Glutamatergic neuron (in vitro differentiated cells): ENCODE measurements around the gene ANO10. TPM values are rescaled to one million over a fixed set of nuclear protein-coding genes. Genes with fewer than 3 reads are reported as not detected.

Experiments
- DNase-seq: peaks from one replicate; pipeline ENCODE4 v3.0.0; 2022
- H3K27ac Mint-ChIP-seq: one replicate; pipeline ENCODE4 v1.8.0; 2020; ENCODE audit warnings: mild to moderate bottlenecking, mixed read lengths, inconsistent platforms; ENCODE audit not compliant: unreplicated experiment
- H3K27me3 Mint-ChIP-seq: one replicate; pipeline ENCODE4 v1.8.0; 2020; ENCODE audit warnings: mild to moderate bottlenecking, moderate library complexity, mixed read lengths, inconsistent platforms; ENCODE audit not compliant: unreplicated experiment
- H3K36me3 Mint-ChIP-seq: one replicate; pipeline ENCODE4 v1.8.0; 2020; ENCODE audit warnings: mild to moderate bottlenecking, mixed read lengths, inconsistent platforms; ENCODE audit not compliant: unreplicated experiment
- H3K4me1 Mint-ChIP-seq: one replicate; pipeline ENCODE4 v1.8.0; 2020; ENCODE audit warnings: mild to moderate bottlenecking, low read depth, mixed read lengths, inconsistent platforms; ENCODE audit not compliant: unreplicated experiment
- H3K4me3 Mint-ChIP-seq: one replicate; pipeline ENCODE4 v1.8.0; 2020; ENCODE audit warnings: mild to moderate bottlenecking, mixed read lengths, inconsistent platforms; ENCODE audit not compliant: unreplicated experiment
- H3K9me3 Mint-ChIP-seq: one replicate; pipeline ENCODE4 v1.8.0; 2020; ENCODE audit warnings: mild to moderate bottlenecking, moderate library complexity, mixed read lengths, inconsistent platforms; ENCODE audit not compliant: unreplicated experiment
- CTCF ChIP-seq: fragments of 200-600 bp; sonication (generic); IDR thresholded peaks from one replicate; pipeline ENCODE4 v1.5.0; 2021; ENCODE audit not compliant: partially characterized antibody, unreplicated experiment
- total RNA-seq: library from RNA; stranded (reverse); fragmentation: NEBNext Ultra II Directional; extraction: Animal tissue kit (Norgen Biotek cat#: 25700); gene quantifications from one replicate; pipeline ENCODE4 v1.2.1, GENCODE V29; 2021; ENCODE audit not compliant: unreplicated experiment

The ANO10 gene
- total RNA-seq, 1 donor from 2014 or later, result 44.9 TPM

- TF ChIP-seq CTCF, result no peak
- DNase-seq, result no peak
- H3K4me1 Mint-ChIP-seq, result peaks cover 7% of the 10 kb centered on the region
- no peak overlapping the region for H3K4me3 Mint-ChIP-seq
- peaks cover 2% of the 10 kb centered on the region for H3K27me3 Mint-ChIP-seq
- H3K9me3 Mint-ChIP-seq, result peaks cover 3% of the 10 kb centered on the region
- no peak overlapping the region for H3K27ac Mint-ChIP-seq
- H3K36me3 Mint-ChIP-seq, result no peaks in the 10 kb centered on the region
Measured at GRCh38 chr3:43615133-43615532, 6.7 kb downstream of the ANO10 start.

- TF ChIP-seq CTCF, result no peak
- Mint-ChIP-seq H3K27ac (no peak overlapping the region), H3K36me3 (no peaks in the 10 kb centered on the region), H3K4me3 (no peak overlapping the region), H3K4me1 (peaks cover 7% of the 10 kb centered on the region), H3K27me3 (no peaks in the 10 kb centered on the region), H3K9me3 (peaks cover 3% of the 10 kb centered on the region)
- no peak for DNase-seq
Measured at GRCh38 chr3:43613976-43614375, 7.8 kb downstream of the ANO10 start.

GRCh38 chr3:43612419-43612818, 9.4 kb downstream of the ANO10 start:
- Mint-ChIP-seq H3K36me3 (no peaks in the 10 kb centered on the region), H3K27me3 (no peaks in the 10 kb centered on the region), H3K4me1 (peaks cover 7% of the 10 kb centered on the region), H3K9me3 (peaks cover 3% of the 10 kb centered on the region), H3K4me3 (no peak overlapping the region), H3K27ac (no peak overlapping the region)
- TF ChIP-seq CTCF, result no peak
- no peak for DNase-seq

GRCh38 chr3:43609406-43609805, 12.4 kb downstream of the ANO10 start:
- TF ChIP-seq CTCF, result no peak
- Mint-ChIP-seq H3K27ac (no peak overlapping the region), H3K9me3 (peaks cover 2% of the 10 kb centered on the region)

GRCh38 chr3:43608751-43609150, 13.1 kb downstream of the ANO10 start:
- TF ChIP-seq CTCF, result no peak
- no peak overlapping the region for H3K27ac Mint-ChIP-seq
- H3K27me3 Mint-ChIP-seq, result no peaks in the 10 kb centered on the region
- peaks cover 3% of the 10 kb centered on the region for H3K4me1 Mint-ChIP-seq
- H3K9me3 Mint-ChIP-seq, result peaks cover 2% of the 10 kb centered on the region
- H3K4me3 Mint-ChIP-seq, result no peak overlapping the region
- DNase-seq, result no peak
- H3K36me3 Mint-ChIP-seq, result no peaks in the 10 kb centered on the region

More at GRCh38 chr3:43609406-43609805, 12.4 kb downstream of the ANO10 start:
- Mint-ChIP-seq H3K27me3 (no peaks in the 10 kb centered on the region), H3K4me1 (peaks cover 3% of the 10 kb centered on the region), H3K4me3 (no peak overlapping the region), H3K36me3 (no peaks in the 10 kb centered on the region)
- no peak for DNase-seq
